Neuronal stem cell (in vitro differentiated cells): ENCODE results near the gene NEGR1.

Experiments
- DNase-seq: peaks from one replicate; pipeline ENCODE4 v3.0.0-alpha.2; 2013; ENCODE audit warnings: low spot score
- H2AFZ ChIP-seq: one replicate; pipeline ENCODE4 v1.6.1; 2013; ENCODE audit warnings: mild to moderate bottlenecking, low read length, inconsistent platforms
- H2AK5ac ChIP-seq: 2 replicates; pipeline ENCODE4 v1.6.1; 2013; ENCODE audit warnings: low read depth, mild to moderate bottlenecking, inconsistent platforms, low read length, moderate library complexity, mixed read lengths
- H2BK120ac ChIP-seq: 2 replicates; pipeline ENCODE4 v1.6.1; 2013; ENCODE audit warnings: low read depth, mild to moderate bottlenecking, inconsistent platforms, low read length, moderate library complexity, mixed read lengths
- H2BK12ac ChIP-seq: one replicate; pipeline ENCODE4 v1.6.1; 2013; ENCODE audit warnings: low read length, inconsistent platforms
- H2BK15ac ChIP-seq: 2 replicates; pipeline ENCODE4 v1.6.1; 2013; ENCODE audit warnings: mild to moderate bottlenecking, low read length, inconsistent platforms, mixed read lengths
- H2BK5ac ChIP-seq: one replicate; pipeline ENCODE4 v1.6.1; 2013; ENCODE audit warnings: inconsistent platforms, mild to moderate bottlenecking, low read length, moderate library complexity
- H3K14ac ChIP-seq: one replicate; pipeline ENCODE4 v1.6.1; 2013; ENCODE audit warnings: low read length, inconsistent platforms
- H3K18ac ChIP-seq: 2 replicates; pipeline ENCODE4 v1.6.1; 2013; ENCODE audit warnings: low read length, inconsistent platforms
- H3K23ac ChIP-seq: 2 replicates; pipeline ENCODE4 v1.6.1; 2013; ENCODE audit warnings: low read depth, mild to moderate bottlenecking, mixed read lengths, low read length, inconsistent platforms; ENCODE audit not compliant: poor library complexity
- H3K27ac ChIP-seq: replicated peaks from 3 replicates; pipeline ENCODE4 v1.5.1; 2013; ENCODE audit warnings: low read length, inconsistent platforms
- H3K27me3 ChIP-seq, 3 experiments: 2 replicates each; pipeline ENCODE4 v1.6.1; 2013; ENCODE audit warnings: low read length in 3 of 3, mild to moderate bottlenecking in 2 of 3, inconsistent platforms in 1 of 3, low read depth in 1 of 3, mixed read lengths in 1 of 3, moderate library complexity in 1 of 3; ENCODE audit not compliant: control insufficient read depth in 3 of 3, insufficient read depth in 3 of 3
- H3K36me3 ChIP-seq, 2 donors: replicated peaks in 1 of 2; 2 replicates each; pipeline ENCODE4 v1.6.1; 2013; ENCODE audit warnings: low read length in 2 of 2; ENCODE audit not compliant: control insufficient read depth in 2 of 2, insufficient read depth in 2 of 2
- H3K4ac ChIP-seq: 2 replicates; pipeline ENCODE4 v1.6.1; 2013; ENCODE audit warnings: inconsistent platforms, mild to moderate bottlenecking, low read length, moderate library complexity
- H3K4me1 ChIP-seq, 2 donors: 1 replicate in 1 of 2; 2 replicates in 1 of 2; pipeline ENCODE4 v1.6.1; 2013; ENCODE audit warnings: low read length in 2 of 2, low read depth in 1 of 2; ENCODE audit not compliant: control insufficient read depth in 2 of 2, insufficient read depth in 1 of 2
- H3K4me2 ChIP-seq: one replicate; pipeline ENCODE4 v1.6.1; 2013; ENCODE audit warnings: mild to moderate bottlenecking, low read length, inconsistent platforms; ENCODE audit not compliant: insufficient read depth, poor library complexity, severe bottlenecking
- H3K4me3 ChIP-seq, 2 donors: 2 replicates each; pipeline ENCODE4 v1.5.1; 2013; ENCODE audit warnings: low read length in 2 of 2, mild to moderate bottlenecking in 2 of 2, inconsistent platforms in 1 of 2, moderate library complexity in 1 of 2
- H3K79me1 ChIP-seq: one replicate; pipeline ENCODE4 v1.6.1; 2013; ENCODE audit warnings: low read depth, mild to moderate bottlenecking, inconsistent platforms, low read length, moderate library complexity
- H3K9ac ChIP-seq: one replicate; pipeline ENCODE4 v1.6.1; 2013; ENCODE audit warnings: mild to moderate bottlenecking, low read depth, low read length, inconsistent platforms; ENCODE audit not compliant: poor library complexity
- H3K9me3 ChIP-seq, 2 donors: replicated peaks in 1 of 2; 2 replicates each; pipeline versions ENCODE3 to v1.6.1; 2013; ENCODE audit warnings: low read length in 2 of 2, mild to moderate bottlenecking in 2 of 2, inconsistent platforms in 1 of 2, low read depth in 1 of 2, mixed read lengths in 1 of 2, moderate library complexity in 1 of 2; ENCODE audit not compliant: control insufficient read depth in 2 of 2, insufficient read depth in 1 of 2
- H4K8ac ChIP-seq: one replicate; pipeline ENCODE4 v1.6.1; 2013; ENCODE audit warnings: low read depth, mild to moderate bottlenecking, inconsistent platforms, low read length, moderate library complexity
- H4K91ac ChIP-seq: one replicate; pipeline ENCODE4 v1.6.1; 2013; ENCODE audit warnings: low read length, low read depth, mild to moderate bottlenecking, inconsistent platforms; ENCODE audit not compliant: poor library complexity
- WGBS, 2 donors: extraction: QIAGEN DNeasy Blood & Tissue Kit; methylation state at CpG; one replicate each; pipeline ENCODE4 v1.1.7; 2013; ENCODE audit warnings: missing lambda C conversion rate in 2 of 2, mixed read lengths in 1 of 2; ENCODE audit not compliant: insufficient read length in 2 of 2, insufficient replicate concordance in 1 of 2; ENCODE audit errors: extremely low coverage in 2 of 2; 5-methylcytosine and 5-hydroxymethylcytosine counted together

The NEGR1 gene

DNA sequence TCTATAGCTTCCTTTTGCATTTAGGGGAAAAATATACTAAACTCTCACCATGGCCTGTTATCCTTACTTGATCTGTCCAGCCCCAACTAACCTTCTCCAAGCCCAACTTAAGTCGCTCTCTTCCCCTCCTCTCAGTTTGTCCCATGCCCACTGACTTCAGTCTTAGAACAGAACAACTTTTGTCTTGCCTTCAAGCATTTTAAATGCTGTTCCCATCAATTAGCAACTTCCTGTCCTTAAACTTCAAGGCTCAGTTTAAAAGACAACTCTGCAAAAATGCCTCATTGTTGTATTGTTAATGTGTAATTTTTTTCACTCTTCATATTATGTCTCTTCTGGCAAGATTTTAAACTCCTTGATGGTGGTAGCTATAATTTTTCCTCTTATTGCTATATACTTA, 526.9 kb downstream of the NEGR1 start:
- no peak overlapping the region for H3K4me2 ChIP-seq
- H4K8ac ChIP-seq: no peak overlapping the region
- H3K14ac ChIP-seq: no peak overlapping the region
- H2BK15ac ChIP-seq: no peak overlapping the region
- H2BK5ac ChIP-seq: no peak overlapping the region
- H3K18ac ChIP-seq: no peak overlapping the region
- H3K4me3 ChIP-seq: no peak overlapping the region
- H4K91ac ChIP-seq: no peak overlapping the region
- H3K4me1 ChIP-seq: no peaks in the 10 kb centered on the region
- no peak for DNase-seq
- no peak overlapping the region for H2BK12ac ChIP-seq
- no peak overlapping the region for H3K9ac ChIP-seq
- H2AFZ ChIP-seq: no peak overlapping the region
- no CpG with 5 or more reads among the region's 1 CpG for WGBS, 2 donors
- no peaks in the 10 kb centered on the region for H3K27me3 ChIP-seq
- no peaks in the 10 kb centered on the region for H3K9me3 ChIP-seq
- H2BK120ac ChIP-seq: no peak overlapping the region
- H3K36me3 ChIP-seq: no peaks in the 10 kb centered on the region
- no peak overlapping the region for H2AK5ac ChIP-seq
- no peaks in the 10 kb centered on the region for H3K79me1 ChIP-seq
- no peak overlapping the region for H3K27ac ChIP-seq
- no peak overlapping the region for H3K23ac ChIP-seq
- H3K4ac ChIP-seq: no peak overlapping the region

DNA sequence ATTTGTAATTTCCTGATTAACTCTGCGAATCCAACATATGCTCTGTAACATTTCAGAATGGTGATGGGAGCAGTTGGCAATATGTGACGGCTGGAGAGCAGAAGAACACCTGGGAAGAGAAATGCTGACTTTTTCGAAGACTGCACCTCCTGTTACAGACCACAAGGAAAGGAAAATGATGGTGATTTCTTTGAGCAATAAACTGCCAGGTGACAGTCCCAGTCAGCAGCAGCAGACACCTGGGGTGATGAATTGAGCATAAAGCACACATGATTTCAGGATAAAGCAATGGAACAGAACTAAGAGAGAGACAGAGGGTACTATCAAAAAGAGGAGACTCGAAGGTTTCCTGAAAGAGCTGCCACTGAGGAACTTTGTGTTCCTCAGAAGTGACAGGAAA, 528.6 kb downstream of the NEGR1 start:
- Histone ChIP-seq H2BK15ac (no peak overlapping the region), H4K8ac (no peak overlapping the region), H3K36me3 (no peaks in the 10 kb centered on the region), H3K4me2 (no peak overlapping the region), H3K4ac (no peak overlapping the region), H2BK120ac (no peak overlapping the region), H3K27me3 (no peaks in the 10 kb centered on the region), H3K14ac (no peak overlapping the region), H3K9me3 (no peaks in the 10 kb centered on the region), H2AFZ (no peak overlapping the region), H3K9ac (no peak overlapping the region), H3K79me1 (no peaks in the 10 kb centered on the region), H2BK12ac (no peak overlapping the region), H3K27ac (no peak overlapping the region), H2BK5ac (no peak overlapping the region), H3K18ac (no peak overlapping the region), H3K23ac (no peak overlapping the region), H2AK5ac (no peak overlapping the region), H3K4me1 (no peaks in the 10 kb centered on the region), H4K91ac (no peak overlapping the region), H3K4me3 (no peak overlapping the region)
- WGBS, 2 donors: no CpG with 5 or more reads among the region's 4 CpGs
- no peak for DNase-seq

DNA sequence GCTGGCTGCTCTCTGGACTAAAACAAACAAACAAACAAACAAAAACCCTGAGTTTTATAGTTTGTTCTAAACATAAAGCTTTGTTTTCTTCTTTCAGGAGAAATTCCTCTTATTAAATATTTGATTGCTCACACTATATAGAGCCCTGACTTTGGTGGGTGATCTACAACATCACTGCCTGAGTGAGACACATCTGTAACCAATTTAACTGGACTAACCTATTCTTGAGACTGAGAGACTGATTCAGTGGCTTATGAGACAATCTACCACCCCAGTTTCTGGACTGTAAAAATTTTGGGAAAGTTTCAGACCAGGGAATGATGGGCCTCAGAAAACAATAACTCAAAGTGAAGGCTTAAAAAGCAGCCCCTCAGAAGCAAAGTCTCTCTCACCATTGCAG, 537.0 kb downstream of the NEGR1 start:
- Histone ChIP-seq H3K9me3 (no peaks in the 10 kb centered on the region), H2BK12ac (no peak overlapping the region), H2AFZ (no peak overlapping the region), H3K14ac (no peak overlapping the region), H3K79me1 (no peaks in the 10 kb centered on the region), H3K4me3 (no peak overlapping the region), H2BK120ac (no peak overlapping the region), H3K36me3 (no peaks in the 10 kb centered on the region), H3K27ac (no peak overlapping the region), H2BK5ac (no peak overlapping the region), H3K23ac (no peak overlapping the region), H3K27me3 (no peaks in the 10 kb centered on the region), H2AK5ac (no peak overlapping the region), H3K18ac (no peak overlapping the region), H4K8ac (no peak overlapping the region), H3K4me1 (no peaks in the 10 kb centered on the region), H3K4ac (no peak overlapping the region), H3K4me2 (no peak overlapping the region), H3K9ac (no peak overlapping the region), H2BK15ac (no peak overlapping the region), H4K91ac (no peak overlapping the region)
- DNase-seq: no peak

DNA sequence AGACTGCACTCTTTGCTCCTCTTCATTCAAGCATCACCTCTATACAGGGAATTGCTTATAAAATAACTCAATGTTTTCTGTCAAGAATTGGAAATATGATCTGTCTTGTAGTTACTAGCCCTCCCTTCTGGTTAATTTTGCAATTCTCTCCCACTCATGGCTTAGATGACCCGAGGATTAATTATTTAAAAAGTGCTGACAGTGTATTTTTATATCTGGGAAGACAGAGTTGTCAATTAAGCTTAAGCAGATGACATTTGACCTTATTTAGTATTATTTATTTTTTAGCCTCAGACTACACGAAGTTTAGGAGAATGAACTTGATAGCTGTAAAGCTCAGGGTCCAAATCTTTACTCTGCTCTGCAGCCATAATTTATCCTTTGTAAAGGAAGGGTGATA, 538.5 kb downstream of the NEGR1 start:
- Histone ChIP-seq H3K4ac (no peak overlapping the region), H2AK5ac (no peak overlapping the region), H3K4me3 (no peak overlapping the region), H2AFZ (no peak overlapping the region), H3K27ac (no peak overlapping the region), H3K14ac (no peak overlapping the region), H3K27me3 (no peaks in the 10 kb centered on the region), H3K9ac (no peak overlapping the region), H2BK5ac (no peak overlapping the region), H3K4me2 (no peak overlapping the region), H4K8ac (no peak overlapping the region), H3K18ac (no peak overlapping the region), H2BK15ac (no peak overlapping the region), H3K9me3 (no peaks in the 10 kb centered on the region), H3K4me1 (no peaks in the 10 kb centered on the region), H3K36me3 (no peaks in the 10 kb centered on the region), H3K23ac (no peak overlapping the region), H2BK12ac (no peak overlapping the region), H2BK120ac (no peak overlapping the region), H3K79me1 (no peaks in the 10 kb centered on the region), H4K91ac (no peak overlapping the region)
- no peak for DNase-seq
- WGBS, 2 donors: no CpG with 5 or more reads among the region's 2 CpGs
